Neuronal stem cell (in vitro differentiated cells): ENCODE data around the gene IDUA.
"Not testable (repeated sequence)": the region's sequence is repeated elsewhere in the genome, so short reads cannot be mapped to it uniquely, and the experiment has no call there.

Source experiments
- DNase-seq: peaks from one replicate; pipeline ENCODE4 v3.0.0-alpha.2; 2013; ENCODE audit warnings: low spot score
- H2AFZ ChIP-seq: one replicate; pipeline ENCODE4 v1.6.1; 2013; ENCODE audit warnings: mild to moderate bottlenecking, low read length, inconsistent platforms
- H2AK5ac ChIP-seq: 2 replicates; pipeline ENCODE4 v1.6.1; 2013; ENCODE audit warnings: low read depth, mild to moderate bottlenecking, inconsistent platforms, low read length, moderate library complexity, mixed read lengths
- H2BK120ac ChIP-seq: 2 replicates; pipeline ENCODE4 v1.6.1; 2013; ENCODE audit warnings: low read depth, mild to moderate bottlenecking, inconsistent platforms, low read length, moderate library complexity, mixed read lengths
- H2BK12ac ChIP-seq: one replicate; pipeline ENCODE4 v1.6.1; 2013; ENCODE audit warnings: low read length, inconsistent platforms
- H2BK15ac ChIP-seq: 2 replicates; pipeline ENCODE4 v1.6.1; 2013; ENCODE audit warnings: mild to moderate bottlenecking, low read length, inconsistent platforms, mixed read lengths
- H2BK5ac ChIP-seq: one replicate; pipeline ENCODE4 v1.6.1; 2013; ENCODE audit warnings: inconsistent platforms, mild to moderate bottlenecking, low read length, moderate library complexity
- H3K14ac ChIP-seq: one replicate; pipeline ENCODE4 v1.6.1; 2013; ENCODE audit warnings: low read length, inconsistent platforms
- H3K18ac ChIP-seq: 2 replicates; pipeline ENCODE4 v1.6.1; 2013; ENCODE audit warnings: low read length, inconsistent platforms
- H3K23ac ChIP-seq: 2 replicates; pipeline ENCODE4 v1.6.1; 2013; ENCODE audit warnings: low read depth, mild to moderate bottlenecking, mixed read lengths, low read length, inconsistent platforms; ENCODE audit not compliant: poor library complexity
- H3K27ac ChIP-seq: replicated peaks from 3 replicates; pipeline ENCODE4 v1.5.1; 2013; ENCODE audit warnings: low read length, inconsistent platforms
- H3K27me3 ChIP-seq, 3 experiments: 2 replicates each; pipeline ENCODE4 v1.6.1; 2013; ENCODE audit warnings: low read length in 3 of 3, mild to moderate bottlenecking in 2 of 3, inconsistent platforms in 1 of 3, low read depth in 1 of 3, mixed read lengths in 1 of 3, moderate library complexity in 1 of 3; ENCODE audit not compliant: control insufficient read depth in 3 of 3, insufficient read depth in 3 of 3
- H3K36me3 ChIP-seq, 2 donors: replicated peaks in 1 of 2; 2 replicates each; pipeline ENCODE4 v1.6.1; 2013; ENCODE audit warnings: low read length in 2 of 2; ENCODE audit not compliant: control insufficient read depth in 2 of 2, insufficient read depth in 2 of 2
- H3K4ac ChIP-seq: 2 replicates; pipeline ENCODE4 v1.6.1; 2013; ENCODE audit warnings: inconsistent platforms, mild to moderate bottlenecking, low read length, moderate library complexity
- H3K4me1 ChIP-seq, 2 donors: 1 replicate in 1 of 2; 2 replicates in 1 of 2; pipeline ENCODE4 v1.6.1; 2013; ENCODE audit warnings: low read length in 2 of 2, low read depth in 1 of 2; ENCODE audit not compliant: control insufficient read depth in 2 of 2, insufficient read depth in 1 of 2
- H3K4me2 ChIP-seq: one replicate; pipeline ENCODE4 v1.6.1; 2013; ENCODE audit warnings: mild to moderate bottlenecking, low read length, inconsistent platforms; ENCODE audit not compliant: insufficient read depth, poor library complexity, severe bottlenecking
- H3K4me3 ChIP-seq, 2 donors: 2 replicates each; pipeline ENCODE4 v1.5.1; 2013; ENCODE audit warnings: low read length in 2 of 2, mild to moderate bottlenecking in 2 of 2, inconsistent platforms in 1 of 2, moderate library complexity in 1 of 2
- H3K79me1 ChIP-seq: one replicate; pipeline ENCODE4 v1.6.1; 2013; ENCODE audit warnings: low read depth, mild to moderate bottlenecking, inconsistent platforms, low read length, moderate library complexity
- H3K9ac ChIP-seq: one replicate; pipeline ENCODE4 v1.6.1; 2013; ENCODE audit warnings: mild to moderate bottlenecking, low read depth, low read length, inconsistent platforms; ENCODE audit not compliant: poor library complexity
- H3K9me3 ChIP-seq, 2 donors: replicated peaks in 1 of 2; 2 replicates each; pipeline versions ENCODE3 to v1.6.1; 2013; ENCODE audit warnings: low read length in 2 of 2, mild to moderate bottlenecking in 2 of 2, inconsistent platforms in 1 of 2, low read depth in 1 of 2, mixed read lengths in 1 of 2, moderate library complexity in 1 of 2; ENCODE audit not compliant: control insufficient read depth in 2 of 2, insufficient read depth in 1 of 2
- H4K8ac ChIP-seq: one replicate; pipeline ENCODE4 v1.6.1; 2013; ENCODE audit warnings: low read depth, mild to moderate bottlenecking, inconsistent platforms, low read length, moderate library complexity
- H4K91ac ChIP-seq: one replicate; pipeline ENCODE4 v1.6.1; 2013; ENCODE audit warnings: low read length, low read depth, mild to moderate bottlenecking, inconsistent platforms; ENCODE audit not compliant: poor library complexity
- WGBS, 2 donors: extraction: QIAGEN DNeasy Blood & Tissue Kit; methylation state at CpG; one replicate each; pipeline ENCODE4 v1.1.7; 2013; ENCODE audit warnings: missing lambda C conversion rate in 2 of 2, mixed read lengths in 1 of 2; ENCODE audit not compliant: insufficient read length in 2 of 2, insufficient replicate concordance in 1 of 2; ENCODE audit errors: extremely low coverage in 2 of 2; 5-methylcytosine and 5-hydroxymethylcytosine counted together

Gene IDUA

GRCh38 chr4:1044469-1045192 lies 57.8 kb downstream of the IDUA start:
- H2AFZ ChIP-seq: peak overlapping the region; percentile 89
- peak overlapping the region; percentile 49 for H3K14ac ChIP-seq
- no peak overlapping the region for H3K4me2 ChIP-seq
- peak overlapping the region; percentile 4 for H4K91ac ChIP-seq
- DNase-seq: no peak
- H2BK12ac ChIP-seq: peak overlapping the region; percentile 97
- H3K27ac ChIP-seq: no peak overlapping the region
- H3K79me1 ChIP-seq: peaks cover 2% of the 10 kb centered on the region
- peaks cover 36 to 54% of the 10 kb centered on the region in 2 donors for H3K4me1 ChIP-seq
- H3K23ac ChIP-seq: no peak overlapping the region
- H3K36me3 ChIP-seq: no peaks in the 10 kb centered on the region
- no peak overlapping the region for H3K4ac ChIP-seq
- H2BK120ac ChIP-seq: peak overlapping the region; percentile 2
- H4K8ac ChIP-seq: no peak overlapping the region
- no peak overlapping the region for H3K4me3 ChIP-seq
- no CpG with 5 or more reads among the region's 12 CpGs for WGBS, 2 donors
- no peak overlapping the region for H3K9ac ChIP-seq
- no peaks in the 10 kb centered on the region for H3K27me3 ChIP-seq
- peak overlapping the region; percentile 71 for H2BK15ac ChIP-seq
- peak overlapping the region; percentile 99 for H2AK5ac ChIP-seq
- H2BK5ac ChIP-seq: peak overlapping the region; percentile 78
- H3K9me3 ChIP-seq: no peaks in the 10 kb centered on the region
- H3K18ac ChIP-seq: peak overlapping the region; percentile 73

- H3K4ac ChIP-seq: no peak overlapping the region
- no peak overlapping the region for H2AFZ ChIP-seq
- H3K14ac ChIP-seq: peak overlapping the region; percentile 49
- no peaks in the 10 kb centered on the region for H3K36me3 ChIP-seq
- peak overlapping the region; percentile 95 for H3K18ac ChIP-seq
- H3K23ac ChIP-seq: no peak overlapping the region
- H4K91ac ChIP-seq: no peak overlapping the region
- peaks cover 2% of the 10 kb centered on the region for H3K79me1 ChIP-seq
- no peak overlapping the region for H3K4me3 ChIP-seq
- H3K4me2 ChIP-seq: no peak overlapping the region
- H2AK5ac ChIP-seq: peak overlapping the region; percentile 99
- H2BK120ac ChIP-seq: peak overlapping the region; percentile 95
- no CpG with 5 or more reads among the region's 14 CpGs for WGBS, 2 donors
- H3K9ac ChIP-seq: no peak overlapping the region
- H3K4me1 ChIP-seq: peaks cover 36 to 48% of the 10 kb centered on the region in 2 donors
- H2BK12ac ChIP-seq: peak overlapping the region; percentile 97
- H3K27ac ChIP-seq: no peak overlapping the region
- no peak for DNase-seq
- H3K27me3 ChIP-seq: no peaks in the 10 kb centered on the region
- no peaks in the 10 kb centered on the region for H3K9me3 ChIP-seq
- H2BK15ac ChIP-seq: peak overlapping the region; percentile 71
- H4K8ac ChIP-seq: peak overlapping the region; percentile 20
- peak overlapping the region; percentile 78 for H2BK5ac ChIP-seq
Measured at GRCh38 chr4:1045193-1045594, 58.4 kb downstream of the IDUA start.

DNA sequence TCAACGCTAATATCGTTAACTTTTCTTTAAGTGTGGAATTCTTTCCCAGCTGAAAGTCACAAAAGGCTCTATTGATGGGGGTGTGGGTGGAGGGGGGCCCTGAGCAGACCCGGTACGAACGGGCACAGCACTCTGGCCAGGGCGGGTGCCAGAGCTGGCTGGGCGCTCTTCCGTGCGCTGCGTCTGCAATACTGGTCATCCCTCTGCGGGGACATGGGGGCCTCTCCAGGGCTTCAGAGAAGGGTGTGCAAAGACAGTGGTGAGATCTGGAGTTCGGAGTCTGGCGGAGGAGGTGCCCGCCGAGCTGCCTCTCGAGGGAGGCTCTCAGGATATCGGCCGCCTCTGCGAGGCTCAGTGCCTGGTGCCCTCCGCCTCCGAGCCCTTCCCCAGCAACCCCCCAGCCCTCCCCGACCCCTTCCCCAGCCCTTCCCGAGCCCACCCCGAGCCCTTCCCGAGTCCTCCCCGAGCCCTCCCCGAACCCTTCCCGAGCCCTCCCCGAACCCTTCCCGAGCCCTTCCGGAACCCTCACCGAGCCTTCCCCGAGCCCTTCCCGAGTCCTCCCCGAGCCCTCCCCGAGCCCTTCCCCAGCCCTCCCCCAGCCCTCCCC lies 58.9 kb downstream of the IDUA start:
- no peak overlapping the region for H3K4me3 ChIP-seq
- no peak for DNase-seq
- H3K18ac ChIP-seq: peak overlapping the region; percentile 84

DNA sequence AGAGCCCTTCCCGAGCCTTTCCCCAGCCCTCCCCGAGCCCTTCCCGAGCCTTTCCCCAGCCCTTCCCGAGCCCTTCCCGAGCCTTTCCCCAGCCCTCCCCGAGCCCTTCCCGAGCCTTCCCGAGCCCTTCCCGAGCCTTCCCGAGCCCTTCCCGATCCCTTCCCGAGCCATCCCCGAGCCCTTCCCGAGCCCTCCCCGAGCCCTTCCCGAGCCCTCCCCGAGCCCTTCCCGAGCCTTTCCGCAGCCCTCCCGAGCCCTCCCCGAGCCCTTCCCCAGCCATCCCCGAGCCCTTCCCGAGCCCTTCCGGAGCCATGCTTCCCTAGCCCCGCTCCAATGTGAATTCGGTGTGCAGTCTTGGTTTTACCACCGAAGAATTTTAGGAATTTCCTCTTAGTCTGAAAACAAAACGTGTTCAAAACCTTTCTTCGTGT lies 59.8 kb downstream of the IDUA start:
- H2AK5ac ChIP-seq: peak overlapping the region; percentile 53
- H2AFZ ChIP-seq, H3K4me3 ChIP-seq, H3K9me3 ChIP-seq, H2BK120ac ChIP-seq, H3K4me2 ChIP-seq, H2BK5ac ChIP-seq, H3K36me3 ChIP-seq, H3K9ac ChIP-seq, H4K8ac ChIP-seq, H3K14ac ChIP-seq, H3K23ac ChIP-seq, H3K4ac ChIP-seq, H3K79me1 ChIP-seq: not testable (repeated sequence)
- peak overlapping the region; percentile 98 for H4K91ac ChIP-seq
- H3K27me3 ChIP-seq: peaks cover 0 to 11% (median 3%) of the 10 kb centered on the region in 3 experiments
- peak overlapping the region; percentile 89 for H3K18ac ChIP-seq
- peak overlapping the region; percentile 99 for H2BK15ac ChIP-seq
- peak overlapping the region; percentile 52 for H3K27ac ChIP-seq
- no CpG with 5 or more reads among the region's 29 CpGs for WGBS, 2 donors
- peak overlapping the region; percentile 22 for H2BK12ac ChIP-seq
- H3K4me1 ChIP-seq: peaks cover 22 to 38% of the 10 kb centered on the region in 2 donors
- peak; percentile 63 for DNase-seq

More for the DNA sequence above, 58.9 kb downstream of the IDUA start:
- Histone ChIP-seq H3K27ac (no peak overlapping the region), H3K14ac (no peak overlapping the region), H3K79me1 (peaks cover 2% of the 10 kb centered on the region), H2BK12ac (peak overlapping the region; percentile 97), H3K36me3 (no peaks in the 10 kb centered on the region), H3K23ac (no peak overlapping the region), H3K4ac (no peak overlapping the region), H3K4me1 (peaks cover 31 to 44% of the 10 kb centered on the region in 2 donors), H3K27me3 (peaks cover 0 to 4% (median 0%) of the 10 kb centered on the region in 3 experiments), H2BK5ac (peak overlapping the region; percentile 78), H2BK120ac (no peak overlapping the region), H3K9ac (no peak overlapping the region), H2BK15ac (peak overlapping the region; percentile 71), H3K9me3 (no peaks in the 10 kb centered on the region), H4K91ac (no peak overlapping the region), H4K8ac (no peak overlapping the region), H2AK5ac (peak overlapping the region; percentile 99), H3K4me2 (no peak overlapping the region), H2AFZ (no peak overlapping the region)
- WGBS, 2 donors: no CpG with 5 or more reads among the region's 36 CpGs
